Activated CD4-positive, alpha-beta memory T cell treated with anti-CD3 and anti-CD28 coated beads for 36 hours (primary cell): Measurements from ENCODE around the gene PTPRR. TPM values are rescaled to one million over a fixed set of nuclear protein-coding genes. Genes with fewer than 3 reads are reported as not detected.

Experiments used
- CTCF ChIA-PET: fragments of 350-600 bp; sonication (Branson Sonifier 250); formaldehyde crosslinking; loops from one replicate; lab custom pipeline; 2021; ENCODE audit warnings: antibody characterized with exemption, inconsistent platforms; lab: Charles Lee
- POLR2A ChIA-PET: fragments of 350-600 bp; sonication (Branson Sonifier 250); formaldehyde crosslinking; loops from one replicate; lab custom pipeline; 2021; ENCODE audit warnings: antibody characterized with exemption; lab: Charles Lee
- DNase-seq: peaks from one replicate; pipeline ENCODE4 v3.0.0-alpha.2; 2020
- H3K27ac Mint-ChIP-seq: one replicate; pipeline ENCODE4 v1.8.0; 2021; ENCODE audit warnings: mixed read lengths
- H3K27me3 Mint-ChIP-seq: one replicate; pipeline ENCODE4 v1.8.0; 2021; ENCODE audit warnings: mixed read lengths
- H3K36me3 Mint-ChIP-seq: one replicate; pipeline ENCODE4 v1.8.0; 2021; ENCODE audit warnings: mixed read lengths
- H3K4me1 Mint-ChIP-seq: one replicate; pipeline ENCODE4 v1.8.0; 2021; ENCODE audit warnings: low read depth, mixed read lengths
- H3K4me3 Mint-ChIP-seq: one replicate; pipeline ENCODE4 v1.8.0; 2021; ENCODE audit warnings: mild to moderate bottlenecking, mixed read lengths
- H3K9me3 Mint-ChIP-seq: one replicate; pipeline ENCODE4 v1.8.0; 2021; ENCODE audit warnings: mixed read lengths
- intact Hi-C: fragments of 100-400 bp; cut with micrococcal nuclease; formaldehyde crosslinking; loops from one replicate; pipeline ENCODE4 v1.15.1; 2023
- total RNA-seq, 2 experiments: library from RNA; stranded (reverse); gene quantifications; one replicate each; pipeline ENCODE4 v1.2.3, GENCODE V29; 2021

PTPRR gene
- total RNA-seq, 2 experiments from 2014 or later: not detected

- ChIA-PET POLR2A (no interaction called here), CTCF (no interaction called here)
- no peak for DNase-seq
- H3K4me1 Mint-ChIP-seq: peaks cover 4% of the 10 kb centered on the region
- no peaks in the 10 kb centered on the region for H3K27me3 Mint-ChIP-seq
- H3K27ac Mint-ChIP-seq: no peak overlapping the region
- intact Hi-C loops: no loop called here
- H3K4me3 Mint-ChIP-seq: no peak overlapping the region
- no peaks in the 10 kb centered on the region for H3K36me3 Mint-ChIP-seq
- no peaks in the 10 kb centered on the region for H3K9me3 Mint-ChIP-seq
These were observed 260.4 kb downstream of the PTPRR start for GRCh38 chr12:70660002-70660604.

GRCh38 chr12:70659077-70659606 is 261.4 kb downstream of the PTPRR start:
- ChIA-PET CTCF (no interaction called here), POLR2A (no interaction called here)
- Mint-ChIP-seq H3K27ac (no peak overlapping the region), H3K27me3 (no peaks in the 10 kb centered on the region), H3K9me3 (no peaks in the 10 kb centered on the region), H3K4me3 (no peak overlapping the region), H3K4me1 (peaks cover 4% of the 10 kb centered on the region), H3K36me3 (no peaks in the 10 kb centered on the region)
- intact Hi-C loops: no loop called here
- DNase-seq: no peak

GRCh38 chr12:70657616-70658286 is 262.8 kb downstream of the PTPRR start:
- Mint-ChIP-seq H3K4me3 (no peak overlapping the region), H3K27ac (no peak overlapping the region), H3K27me3 (no peaks in the 10 kb centered on the region), H3K4me1 (peaks cover 4% of the 10 kb centered on the region), H3K9me3 (no peaks in the 10 kb centered on the region), H3K36me3 (no peaks in the 10 kb centered on the region)
- ChIA-PET POLR2A (no interaction called here), CTCF (no interaction called here)
- DNase-seq: no peak
- intact Hi-C loops: no loop called here

GRCh38 chr12:70652451-70652850 is 268.1 kb downstream of the PTPRR start:
- no peaks in the 10 kb centered on the region for H3K27me3 Mint-ChIP-seq
- POLR2A ChIA-PET: no interaction called here
- H3K9me3 Mint-ChIP-seq: no peaks in the 10 kb centered on the region
- no peak overlapping the region for H3K27ac Mint-ChIP-seq
- no peaks in the 10 kb centered on the region for H3K4me1 Mint-ChIP-seq
- no peak overlapping the region for H3K4me3 Mint-ChIP-seq
- intact Hi-C loops: no loop called here
- no peak for DNase-seq
- H3K36me3 Mint-ChIP-seq: no peaks in the 10 kb centered on the region
- CTCF ChIA-PET: interaction anchor here (0.6 kb wide), 1 partner anchor 78 kb away, joined by 3 read pairs; no protein-coding TSS in a partner anchor

- Mint-ChIP-seq H3K27me3 (peaks cover 8% of the 10 kb centered on the region), H3K27ac (no peak overlapping the region), H3K9me3 (no peaks in the 10 kb centered on the region), H3K4me3 (no peak overlapping the region), H3K4me1 (no peaks in the 10 kb centered on the region), H3K36me3 (no peaks in the 10 kb centered on the region)
- no peak for DNase-seq
- POLR2A ChIA-PET: no interaction called here
- CTCF ChIA-PET: no interaction called here
- intact Hi-C loops: no loop called here
These were observed 271.7 kb downstream of the PTPRR start for GRCh38 chr12:70648831-70649230.

GRCh38 chr12:70648191-70648590 is 272.3 kb downstream of the PTPRR start:
- Mint-ChIP-seq H3K27me3 (peaks cover 12% of the 10 kb centered on the region), H3K36me3 (no peaks in the 10 kb centered on the region), H3K4me3 (no peak overlapping the region), H3K4me1 (no peaks in the 10 kb centered on the region), H3K27ac (no peak overlapping the region), H3K9me3 (no peaks in the 10 kb centered on the region)
- DNase-seq: no peak
- POLR2A ChIA-PET: no interaction called here
- CTCF ChIA-PET: no interaction called here
- intact Hi-C loops: no loop called here

- Mint-ChIP-seq H3K4me1 (no peaks in the 10 kb centered on the region), H3K36me3 (no peaks in the 10 kb centered on the region), H3K27me3 (peaks cover 13% of the 10 kb centered on the region), H3K9me3 (no peaks in the 10 kb centered on the region), H3K4me3 (no peak overlapping the region), H3K27ac (no peak overlapping the region)
- DNase-seq: no peak
- POLR2A ChIA-PET: no interaction called here
- CTCF ChIA-PET: no interaction called here
- intact Hi-C loops: no loop called here
These were observed 273.7 kb downstream of the PTPRR start for GRCh38 chr12:70646850-70647249.

- no peak overlapping the region for H3K4me3 Mint-ChIP-seq
- CTCF ChIA-PET: interaction anchor here (1.5 kb wide), 1 partner anchor 55 kb away, joined by 3 read pairs; no protein-coding TSS in a partner anchor
- no peaks in the 10 kb centered on the region for H3K4me1 Mint-ChIP-seq
- POLR2A ChIA-PET: no interaction called here
- H3K27me3 Mint-ChIP-seq: peaks cover 15% of the 10 kb centered on the region
- no peaks in the 10 kb centered on the region for H3K36me3 Mint-ChIP-seq
- intact Hi-C loops: no loop called here
- no peak overlapping the region for H3K27ac Mint-ChIP-seq
- DNase-seq: peak; percentile 10
- no peaks in the 10 kb centered on the region for H3K9me3 Mint-ChIP-seq
These were observed 274.8 kb downstream of the PTPRR start for GRCh38 chr12:70645494-70646317.

- Mint-ChIP-seq H3K4me3 (no peak overlapping the region), H3K36me3 (no peaks in the 10 kb centered on the region), H3K27ac (no peak overlapping the region), H3K9me3 (no peaks in the 10 kb centered on the region), H3K4me1 (no peaks in the 10 kb centered on the region), H3K27me3 (peaks cover 15% of the 10 kb centered on the region)
- POLR2A ChIA-PET: no interaction called here
- DNase-seq: no peak
- CTCF ChIA-PET: interaction anchor here (1.5 kb wide), 1 partner anchor 54 kb away, joined by 3 read pairs; no protein-coding TSS in a partner anchor
- intact Hi-C loops: no loop called here
These were observed 275.7 kb downstream of the PTPRR start for GRCh38 chr12:70644861-70645260.

- Mint-ChIP-seq H3K36me3 (no peaks in the 10 kb centered on the region), H3K4me3 (no peak overlapping the region), H3K9me3 (no peaks in the 10 kb centered on the region), H3K27ac (no peak overlapping the region), H3K4me1 (no peaks in the 10 kb centered on the region), H3K27me3 (peaks cover 15% of the 10 kb centered on the region)
- ChIA-PET POLR2A (no interaction called here), CTCF (no interaction called here)
- intact Hi-C loops: no loop called here
- DNase-seq: no peak
These were observed 276.6 kb downstream of the PTPRR start for GRCh38 chr12:70643939-70644338.

GRCh38 chr12:70641691-70642090 is 278.8 kb downstream of the PTPRR start:
- Mint-ChIP-seq H3K9me3 (no peaks in the 10 kb centered on the region), H3K36me3 (no peaks in the 10 kb centered on the region), H3K4me1 (no peaks in the 10 kb centered on the region), H3K27ac (no peak overlapping the region), H3K27me3 (peaks cover 16% of the 10 kb centered on the region), H3K4me3 (no peak overlapping the region)
- CTCF ChIA-PET: no interaction called here
- DNase-seq: no peak
- intact Hi-C loops: no loop called here
- POLR2A ChIA-PET: no interaction called here

- POLR2A ChIA-PET: no interaction called here
- H3K36me3 Mint-ChIP-seq: no peaks in the 10 kb centered on the region
- H3K9me3 Mint-ChIP-seq: no peaks in the 10 kb centered on the region
- peaks cover 18% of the 10 kb centered on the region for H3K27me3 Mint-ChIP-seq
- no peak for DNase-seq
- CTCF ChIA-PET: no interaction called here
- no peak overlapping the region for H3K27ac Mint-ChIP-seq
- intact Hi-C loops: no loop called here
- H3K4me3 Mint-ChIP-seq: no peak overlapping the region
- no peaks in the 10 kb centered on the region for H3K4me1 Mint-ChIP-seq
These were observed 279.6 kb downstream of the PTPRR start for GRCh38 chr12:70640901-70641300.
